Heart left ventricle (tissue), 16 donors: Measurements from ENCODE around the gene SAC3D1. TPM values are rescaled to one million over a fixed set of nuclear protein-coding genes. Genes with fewer than 3 reads are reported as not detected.

Experiments used
- ATAC-seq, 4 donors: fragments of 200-7000 bp; cut with Tn5 transposase; one replicate each; pipeline ENCODE4 v1.9.1; 2020 to 2022; ENCODE audit warnings: moderate library complexity in 4 of 4, mild to moderate bottlenecking in 3 of 4, moderate number of reproducible peaks in 1 of 4
- DNase-seq, 5 donors: peaks; one replicate each; pipeline ENCODE4 v3.0.0-alpha.2; 2020
- H3K27ac ChIP-seq, 12 donors: fragments of 200-600 bp; sonication (generic) in 4 of 12; one replicate each; pipeline versions ENCODE4 v1.5.0 to v1.8.0; 2016 to 2022; ENCODE audit warnings: mild to moderate bottlenecking in 2 of 12
- H3K27me3 ChIP-seq, 9 donors: fragments of 200-600 bp; sonication (generic) in 2 of 9; one replicate each; pipeline versions ENCODE4 v1.5.1 to v1.8.0; 2016 to 2022; ENCODE audit warnings: mild to moderate bottlenecking in 3 of 9
- H3K36me3 ChIP-seq, 9 donors: fragments of 200-600 bp; sonication (generic) in 2 of 9; one replicate each; pipeline versions ENCODE4 v1.5.0 to v1.8.0; 2018 to 2022; ENCODE audit warnings: mild to moderate bottlenecking in 2 of 9
- H3K4me1 ChIP-seq, 12 donors: fragments of 200-600 bp; sonication (generic) in 4 of 12; one replicate each; pipeline versions ENCODE4 v1.5.0 to v1.8.0; 2016 to 2022; ENCODE audit warnings: mild to moderate bottlenecking in 3 of 12
- H3K4me3 ChIP-seq, 12 donors: fragments of 200-600 bp; sonication (generic) in 4 of 12; one replicate each; pipeline versions ENCODE4 v1.5.0 to v1.8.0; 2017 to 2022; ENCODE audit warnings: mild to moderate bottlenecking in 9 of 12, moderate library complexity in 4 of 12
- H3K9me3 ChIP-seq, 12 donors: fragments of 200-600 bp; sonication (generic) in 4 of 12; one replicate each; pipeline versions ENCODE4 v1.5.0 to v1.8.0; 2016 to 2022; ENCODE audit warnings: mild to moderate bottlenecking in 1 of 12
- CTCF ChIP-seq, 12 donors: fragments of 200-600 bp; sonication (generic) in 4 of 12; IDR thresholded peaks; one replicate each; pipeline versions ENCODE4 v1.5.0 to v1.8.0; 2018 to 2022; ENCODE audit warnings: antibody characterized with exemption in 12 of 12, mild to moderate bottlenecking in 5 of 12
- POLR2A ChIP-seq, 2 donors: fragments of 450-650 bp; IDR thresholded peaks; one replicate each; pipeline ENCODE4 v1.6.1; 2017; ENCODE audit warnings: antibody characterized with exemption in 2 of 2, mild to moderate bottlenecking in 2 of 2, moderate library complexity in 2 of 2
- WGBS, 4 donors: extraction: QIAGEN DNeasy Blood & Tissue Kit in 2 of 4; methylation state at CpG; one replicate each; pipeline versions ENCODE4 v1.1.5 to v1.1.7; 2013 to 2018; 5-methylcytosine and 5-hydroxymethylcytosine counted together
- intact Hi-C, 10 donors: fragments of 100-400 bp; cut with DNase I; formaldehyde crosslinking; loops; one replicate each; pipeline versions ENCODE4 v1.11.1 to v1.14.2; 2022
- polyA plus RNA-seq, 2 donors: library from polyadenylated mRNA; stranded (reverse); fragments of 200-250 nt; gene quantifications; one replicate each; pipeline ENCODE4 v1.2.3, GENCODE V29; 2013
- total RNA-seq, 9 donors: library from RNA; depleted of rRNA in 2 of 9; stranded (reverse); fragments of >200 nt in 2 of 9; fragmentation: NEBNext Ultra II Directional in 3 of 9; extraction: Animal tissue kit (Norgen Biotek cat#: 25700) in 3 of 9; gene quantifications; one replicate each; pipeline versions ENCODE4 v1.1.0 to v1.2.4, GENCODE V29; 2016 to 2023
- donor health status: ischemic (EF 13 %, LVEDD 7.1; RV severe dilation, severe dysfunction).
- donor health status: healthy with polysubstance abuse.
- donor health status: DM: no; HTN: yes; CAD: no.
- donor health status: DM: no; HTN: no; CAD: no.
- donor health status: ischemic (EF 25% LVEDD 6.9; RV normal size, moderate dysfunction).
- donor health status: ischemic (EF 25% LVEDD 5.7; RV mildly dilated, moderate dysfunction).
- donor health status: healthy.
- donor health status: DM: yes; HTN: yes; CAD: no.
- donor health status: ischemic (EF 35%, LVEDD 5.7; RV mildly dilated, moderate dysfunction).
- donor health status: nonischemic (EF 11% LVEDD 7.7; RV severe dilation, severe dysfunction).
- donor health status: DM: yes; HTN: yes; CAD: no.
- donor health status: PGD.
- donor health status: ischemic (EF 29% LVEDD 5.4; RV normal size, mild dysfunction).
- donor health status: nonischemic (EF 23%, LVEDD 6.1; RV moderate dilation, normal function).

SAC3D1 gene
- total and polyA plus RNA-seq, 11 donors, result 4.3 to 14.6 (median 6.2) TPM

GRCh38 chr11:65036931-65037330 is 4.1 kb upstream of the SAC3D1 start:
- DNase-seq (peak in 4 of 5 donors; percentile 54 to 74 (median 72)), ATAC-seq (no peak)
- 68 to 77% (median 72%) methylated on average over 6 of the region's 6 CpGs for WGBS, 4 donors
- H3K27ac ChIP-seq, result peak overlapping the region in 2 of 12 donors; percentile 13 to 38
- no peak for TF ChIP-seq POLR2A (IDR thresholded peaks at IDR 0.05)
- TF ChIP-seq CTCF (IDR thresholded peaks at IDR 0.05), result no peak
- H3K4me1 ChIP-seq, result peaks cover 0 to 20% (median 8%) of the 10 kb centered on the region in 12 donors
- peaks cover 0 to 75% (median 67%) of the 10 kb centered on the region in 9 donors for H3K36me3 ChIP-seq
- no peaks in the 10 kb centered on the region for H3K27me3 ChIP-seq
- intact Hi-C loops, result no loop called here
- no peak overlapping the region for H3K4me3 ChIP-seq
- no peaks in the 10 kb centered on the region for H3K9me3 ChIP-seq

- DNase-seq, result no peak
- TF ChIP-seq POLR2A (IDR thresholded peaks at IDR 0.05) (no peak), CTCF (IDR thresholded peaks at IDR 0.05) (no peak)
- WGBS, 4 donors, result 15 to 23% (median 18%) methylated on average over 7 of the region's 7 CpGs
- peak overlapping the region; percentile 86 to 98 (median 94) for H3K27ac ChIP-seq
- ATAC-seq, result no peak
- H3K4me3 ChIP-seq, result peak overlapping the region; percentile 63 to 92 (median 78)
- H3K36me3 ChIP-seq, result peaks cover 0 to 49% (median 38%) of the 10 kb centered on the region in 9 donors
- H3K9me3 ChIP-seq, result no peaks in the 10 kb centered on the region
- H3K27me3 ChIP-seq, result no peaks in the 10 kb centered on the region
- intact Hi-C loops, result loop anchor here in 6 of 10 donors (1.0 to 5.0 kb wide), 5 partner anchors 13 to 70 kb away; partner anchors contain the start of genes CDCA5 (in 5 of the 6), ZFPL1 (in 5 of the 6), SNX15 (in 1 of the 6) and TM7SF2 (in 1 of the 6)
- H3K4me1 ChIP-seq, result peaks cover 0 to 37% (median 16%) of the 10 kb centered on the region in 12 donors
Observed at GRCh38 chr11:65040520-65040846, 527 bp upstream of the SAC3D1 start.

- Histone ChIP-seq H3K9me3 (no peaks in the 10 kb centered on the region), H3K27me3 (no peaks in the 10 kb centered on the region), H3K4me3 (no peak overlapping the region), H3K4me1 (peaks cover 0 to 52% (median 20%) of the 10 kb centered on the region in 12 donors), H3K36me3 (peaks cover 0 to 27% (median 18%) of the 10 kb centered on the region in 9 donors), H3K27ac (no peak overlapping the region)
- intact Hi-C loops, result loop anchor here in 5 of 10 donors (5.0 kb wide), 2 partner anchors 39 to 54 kb away; partner anchors contain the start of genes CDCA5 (in 4 of the 5), ZFPL1 (in 4 of the 5) and VPS51 (in 1 of the 5)
- WGBS, 4 donors, result 83 to 86% (median 85%) methylated on average over 6 of the region's 6 CpGs
- TF ChIP-seq POLR2A (IDR thresholded peaks at IDR 0.05) (no peak), CTCF (IDR thresholded peaks at IDR 0.05) (no peak)
- no peak for ATAC-seq
- DNase-seq, result no peak
Observed at GRCh38 chr11:65042891-65043290, 1.9 kb downstream of the SAC3D1 start.

- WGBS, 4 donors, result 86 to 87% (median 86%) methylated on average over 22 to 23 of the region's 23 CpGs
- Histone ChIP-seq H3K27ac (peak overlapping the region in 2 of 12 donors; percentile 19 to 58), H3K4me1 (peaks cover 0 to 57% (median 22%) of the 10 kb centered on the region in 12 donors), H3K9me3 (no peaks in the 10 kb centered on the region), H3K27me3 (no peaks in the 10 kb centered on the region), H3K36me3 (peaks cover 0 to 18% (median 11%) of the 10 kb centered on the region in 9 donors), H3K4me3 (no peak overlapping the region)
- ATAC-seq (peak in 2 of 4 donors; percentile 9 to 25), DNase-seq (peak in 4 of 5 donors; percentile 48 to 67 (median 51))
- TF ChIP-seq CTCF (IDR thresholded peaks at IDR 0.05), result no peak
- TF ChIP-seq POLR2A (IDR thresholded peaks at IDR 0.05), result no peak
- intact Hi-C loops, result loop anchor here in 5 of 10 donors (5.0 kb wide), 2 partner anchors 38 to 53 kb away; partner anchors contain the start of genes CDCA5 (in 4 of the 5), ZFPL1 (in 4 of the 5) and VPS51 (in 1 of the 5)
Observed at GRCh38 chr11:65043881-65044501, 3.0 kb downstream of the SAC3D1 start.
